ENCODE results near the gene ARHGAP20. TPM values are rescaled to one million over a fixed set of nuclear protein-coding genes. Genes with fewer than 3 reads are reported as not detected.
A peak's percentile ranks its signal among the peaks of the same experiment; 100 is the strongest.

The ARHGAP20 gene
- total and polyA plus RNA-seq, 8 donors: 4.4 to 47.8 (median 41.8) TPM

DNA sequence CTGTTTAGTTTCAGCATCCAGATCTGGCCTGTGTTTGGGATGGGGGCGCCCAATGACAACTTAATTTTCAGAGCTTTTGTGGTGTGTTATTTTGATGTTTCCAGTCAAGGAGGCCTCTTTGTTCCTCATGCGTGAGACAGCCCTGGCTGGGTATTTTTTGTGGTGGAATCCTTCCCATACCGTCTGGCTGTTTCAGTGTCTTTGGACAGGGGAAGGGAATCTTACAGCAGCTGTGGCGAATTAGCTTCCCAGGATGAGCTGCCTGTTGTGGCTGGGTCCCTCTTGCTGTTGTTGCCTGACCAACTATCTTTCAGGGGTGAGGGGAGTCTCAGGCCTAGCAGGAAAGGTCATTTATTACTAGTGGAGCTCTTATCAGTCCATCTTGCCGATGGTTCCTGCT is 138.8 kb downstream of the ARHGAP20 start:
- no peak overlapping the region for H3K27ac ChIP-seq
- H3K4me1 ChIP-seq: no peaks in the 10 kb centered on the region
- no peak for ATAC-seq
- H3K4me3 ChIP-seq: no peak overlapping the region
- no peaks in the 10 kb centered on the region for H3K36me3 ChIP-seq
- DNase-seq: no peak
- H3K9me3 ChIP-seq: no peaks in the 10 kb centered on the region
- intact Hi-C loops (cut with DNase I): no loop called here
- TF ChIP-seq, protein P1, sequence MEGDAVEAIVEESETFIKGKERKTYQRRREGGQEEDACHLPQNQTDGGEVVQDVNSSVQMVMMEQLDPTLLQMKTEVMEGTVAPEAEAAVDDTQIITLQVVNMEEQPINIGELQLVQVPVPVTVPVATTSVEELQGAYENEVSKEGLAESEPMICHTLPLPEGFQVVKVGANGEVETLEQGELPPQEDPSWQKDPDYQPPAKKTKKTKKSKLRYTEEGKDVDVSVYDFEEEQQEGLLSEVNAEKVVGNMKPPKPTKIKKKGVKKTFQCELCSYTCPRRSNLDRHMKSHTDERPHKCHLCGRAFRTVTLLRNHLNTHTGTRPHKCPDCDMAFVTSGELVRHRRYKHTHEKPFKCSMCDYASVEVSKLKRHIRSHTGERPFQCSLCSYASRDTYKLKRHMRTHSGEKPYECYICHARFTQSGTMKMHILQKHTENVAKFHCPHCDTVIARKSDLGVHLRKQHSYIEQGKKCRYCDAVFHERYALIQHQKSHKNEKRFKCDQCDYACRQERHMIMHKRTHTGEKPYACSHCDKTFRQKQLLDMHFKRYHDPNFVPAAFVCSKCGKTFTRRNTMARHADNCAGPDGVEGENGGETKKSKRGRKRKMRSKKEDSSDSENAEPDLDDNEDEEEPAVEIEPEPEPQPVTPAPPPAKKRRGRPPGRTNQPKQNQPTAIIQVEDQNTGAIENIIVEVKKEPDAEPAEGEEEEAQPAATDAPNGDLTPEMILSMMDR (IDR thresholded peaks at IDR 0.05): no peak
- H3K27me3 ChIP-seq: no peaks in the 10 kb centered on the region

GRCh38 chr11:110571081-110571720 is 141.0 kb downstream of the ARHGAP20 start:
- TF ChIP-seq, protein P1 (IDR thresholded peaks at IDR 0.05): no peak
- no peak for ATAC-seq
- intact Hi-C loops (cut with DNase I): no loop called here
- H3K4me3 ChIP-seq: no peak overlapping the region
- no peaks in the 10 kb centered on the region for H3K4me1 ChIP-seq
- no peak overlapping the region for H3K27ac ChIP-seq
- no peaks in the 10 kb centered on the region for H3K27me3 ChIP-seq
- no peak for DNase-seq
- H3K36me3 ChIP-seq: no peaks in the 10 kb centered on the region
- H3K9me3 ChIP-seq: no peaks in the 10 kb centered on the region

- H3K36me3 ChIP-seq: no peaks in the 10 kb centered on the region
- TF ChIP-seq, protein P1 (IDR thresholded peaks at IDR 0.05): no peak
- no peaks in the 10 kb centered on the region for H3K9me3 ChIP-seq
- H3K4me3 ChIP-seq: no peak overlapping the region
- no peaks in the 10 kb centered on the region for H3K4me1 ChIP-seq
- ATAC-seq (no peak), DNase-seq (no peak)
- no peaks in the 10 kb centered on the region for H3K27me3 ChIP-seq
- H3K27ac ChIP-seq: no peak overlapping the region
- intact Hi-C loops (cut with DNase I): no loop called here
Observed at GRCh38 chr11:110566577-110566976, 145.7 kb downstream of the ARHGAP20 start.

DNA sequence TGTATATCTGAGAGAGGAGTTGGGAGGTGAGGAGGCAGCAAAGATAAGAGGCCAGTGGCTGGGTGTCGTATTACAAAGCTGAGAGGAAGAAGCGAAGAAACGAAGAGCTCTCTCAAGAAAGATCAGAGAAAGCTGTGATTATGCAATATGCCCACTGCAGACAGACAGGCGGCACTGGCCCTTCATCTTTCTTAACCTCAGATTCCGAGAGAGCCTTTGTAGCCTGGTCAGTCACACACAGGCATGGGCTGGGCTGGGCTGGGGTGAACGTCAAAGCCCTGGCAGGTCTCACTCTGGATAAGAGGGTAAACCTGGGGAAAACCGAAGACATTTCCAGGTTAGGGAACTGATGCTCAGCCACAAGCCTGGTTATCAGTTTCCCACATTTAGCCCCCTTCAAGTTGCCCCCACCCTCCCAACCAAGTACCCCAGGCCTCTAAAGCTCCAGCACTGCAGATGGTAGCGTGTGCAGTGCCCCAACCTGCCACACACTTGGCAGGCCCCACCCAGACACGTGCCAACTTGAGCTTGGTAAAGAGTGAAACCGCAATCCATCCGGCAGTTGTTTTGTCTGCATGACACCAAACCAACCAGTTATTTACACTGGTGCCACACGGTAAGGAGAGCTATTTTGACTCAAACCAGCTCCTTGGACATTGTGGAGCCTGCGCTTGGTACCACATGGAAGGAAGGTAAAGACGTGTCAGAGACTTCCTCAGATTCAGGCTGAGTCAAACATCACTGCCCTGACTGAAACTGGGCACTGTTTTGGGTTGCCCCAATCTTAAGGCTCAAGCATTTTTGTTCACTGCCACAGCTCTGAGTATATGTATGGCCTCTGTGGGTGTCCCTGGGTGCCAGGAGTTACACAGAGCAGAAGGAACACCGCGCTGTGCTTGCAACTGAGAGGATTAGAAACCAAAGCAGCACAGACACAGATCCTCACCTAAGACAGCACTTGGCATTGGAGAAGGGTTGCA is 146.6 kb downstream of the ARHGAP20 start:
- ATAC-seq: peak; percentile 92

More for the DNA sequence above, 146.6 kb downstream of the ARHGAP20 start:
- Histone ChIP-seq H3K36me3 (no peaks in the 10 kb centered on the region), H3K27me3 (no peaks in the 10 kb centered on the region), H3K4me3 (no peak overlapping the region), H3K27ac (no peak overlapping the region), H3K9me3 (no peaks in the 10 kb centered on the region), H3K4me1 (no peaks in the 10 kb centered on the region)
- TF ChIP-seq, protein P1 (IDR thresholded peaks at IDR 0.05): no peak
- peak; percentile 34 to 70 (median 50) for DNase-seq
- intact Hi-C loops (cut with DNase I): no loop called here

Measured in left lung (tissue), 10 donors.